Keratinocyte (primary cell): ENCODE data around the gene HUS1. TPM values are rescaled to one million over a fixed set of nuclear protein-coding genes. Genes with fewer than 3 reads are reported as not detected.

Experiments used
- DNase-seq: peaks from one replicate; pipeline ENCODE4 v3.0.0-alpha.2; 2011; ENCODE audit warnings: low read depth, missing footprints, low spot score
- FAIRE-seq: peaks from 2 replicates; lab custom pipeline; 2011; peaks lifted over from hg19 to GRCh38; lab: Jason Lieb, UNC
- H2AFZ ChIP-seq: 2 replicates; pipeline ENCODE4 v1.6.0; 2012; ENCODE audit warnings: low read length, control low read depth, inconsistent platforms; ENCODE audit not compliant: control insufficient read depth
- H3K27ac ChIP-seq: 2 replicates; pipeline ENCODE4 v1.5.1; 2011; ENCODE audit warnings: low read length; ENCODE audit not compliant: control insufficient read depth, insufficient read depth
- H3K27me3 ChIP-seq: 3 replicates; pipeline ENCODE4 v1.6.0; 2011; ENCODE audit warnings: low read length; ENCODE audit not compliant: control insufficient read depth, insufficient read depth; ENCODE audit errors: extremely low read depth
- H3K36me3 ChIP-seq, 2 experiments: 2 replicates in 1 of 2; 3 replicates in 1 of 2; pipeline ENCODE4 v1.5.1; 2011; ENCODE audit warnings: low read length in 2 of 2, mild to moderate bottlenecking in 1 of 2; ENCODE audit not compliant: control insufficient read depth in 2 of 2, insufficient read depth in 2 of 2; ENCODE audit errors: extremely low read depth in 1 of 2
- H3K4me1 ChIP-seq: 3 replicates; pipeline ENCODE4 v1.5.1; 2011; ENCODE audit warnings: low read length; ENCODE audit not compliant: control insufficient read depth, insufficient read depth; ENCODE audit errors: extremely low read depth
- H3K4me2 ChIP-seq: 3 replicates; pipeline ENCODE4 v1.6.0; 2011; ENCODE audit warnings: low read depth, low read length; ENCODE audit not compliant: control insufficient read depth, insufficient read depth; ENCODE audit errors: extremely low read depth
- H3K4me3 ChIP-seq, 3 experiments: fragments of 200-600 bp in 1 of 3; sonication (generic) in 1 of 3; 2 replicates in 2 of 3; 3 replicates in 1 of 3; pipeline ENCODE4 v1.5.1; 2011 to 2016; ENCODE audit warnings: low read length in 3 of 3, mild to moderate bottlenecking in 3 of 3, control low read depth in 2 of 3, inconsistent platforms in 1 of 3, low read depth in 1 of 3, mixed read lengths in 1 of 3, mixed run types in 1 of 3, moderate library complexity in 1 of 3; ENCODE audit not compliant: control insufficient read depth in 2 of 3, insufficient read depth in 2 of 3; ENCODE audit errors: extremely low read depth in 1 of 3
- H3K79me2 ChIP-seq: 2 replicates; pipeline ENCODE4 v1.6.0; 2012; ENCODE audit warnings: low read length; ENCODE audit not compliant: control insufficient read depth, insufficient read depth
- H3K9ac ChIP-seq: 3 replicates; pipeline ENCODE4 v1.6.0; 2011; ENCODE audit warnings: low read length; ENCODE audit not compliant: control insufficient read depth, insufficient read depth; ENCODE audit errors: extremely low read depth
- H3K9me1 ChIP-seq: 3 replicates; pipeline ENCODE4 v1.6.0; 2011; ENCODE audit warnings: low read length; ENCODE audit not compliant: control insufficient read depth, insufficient read depth; ENCODE audit errors: extremely low read depth
- H3K9me3 ChIP-seq: 2 replicates; pipeline ENCODE4 v1.5.1; 2012; ENCODE audit warnings: low read depth, low read length; ENCODE audit not compliant: control insufficient read depth
- H4K20me1 ChIP-seq: 3 replicates; pipeline ENCODE4 v1.6.0; 2011; ENCODE audit warnings: low read length; ENCODE audit not compliant: control insufficient read depth, insufficient read depth; ENCODE audit errors: extremely low read depth
- EZH2 ChIP-seq: IDR thresholded peaks from one replicate; pipeline ENCODE4 v1.6.1; 2012; ENCODE audit warnings: inconsistent platforms, mild to moderate bottlenecking, low read length, moderate library complexity
- dilution Hi-C: fragments of 300-500 bp; cut with MboI; formaldehyde crosslinking; loops from one replicate; pipeline ENCODE4 v1.7.0; 2020; ENCODE audit warnings: low sequenced_read_pairs; ENCODE audit not compliant: extremely low pct_ligation_motif_present
- polyA plus RNA-seq, 5 experiments: library from polyadenylated mRNA; depleted of rRNA in 3 of 5; stranded (reverse) in 3 of 5; stranded (forward) in 1 of 5; unstranded in 1 of 5; fragments of >200 nt; gene quantifications; 1 replicate in 1 of 5; 2 replicates in 3 of 5; 3 replicates in 1 of 5; pipeline versions ENCODE4 v1.2.1 to v1.2.3, GENCODE V29; 2011 to 2012; ENCODE audit warnings: missing spikeins in 2 of 5, low read depth in 1 of 5, low replicate concordance in 1 of 5
- TF ChIP-seq, protein P1 (sequence below), 3 experiments: IDR thresholded peaks in 1 of 3; conservative IDR thresholded peaks in 1 of 3; optimal IDR thresholded peaks in 1 of 3; 2 replicates in 2 of 3; 3 replicates in 1 of 3; pipeline versions ENCODE3 to v1.5.1; 2011; ENCODE audit warnings: low read length in 3 of 3, mild to moderate bottlenecking in 3 of 3, moderate library complexity in 2 of 3, control low read depth in 1 of 3, inconsistent platforms in 1 of 3; ENCODE audit not compliant: insufficient read depth in 2 of 3; ENCODE audit errors: extremely low read depth in 1 of 3

HUS1 gene
- polyA plus RNA-seq, 1 donor (not counting 4 experiments of a cell fraction or from before 2014, with no cell fraction given) = 36.3 TPM

DNA sequence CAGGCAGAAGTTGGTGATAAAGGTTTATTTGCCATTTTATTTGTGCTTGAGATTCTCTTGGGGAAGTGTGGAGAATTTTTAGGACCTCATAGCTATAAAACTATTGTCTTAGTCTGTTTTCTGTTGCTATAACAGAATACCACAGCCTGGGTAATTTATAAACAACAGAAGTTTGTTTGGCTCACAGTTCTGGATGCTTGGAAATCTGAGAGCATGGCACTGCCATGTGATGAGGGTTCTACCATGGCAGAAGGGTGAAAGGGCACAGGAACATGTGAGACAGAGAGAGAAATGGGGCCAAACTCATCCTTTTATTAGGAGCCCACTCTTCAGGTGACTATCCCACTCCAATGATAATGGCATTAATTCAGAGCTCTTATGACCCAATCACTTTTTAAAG, 37.2 kb upstream of the HUS1 start:
- Histone ChIP-seq H3K4me2 (no peak overlapping the region), H3K27me3 (no peaks in the 10 kb centered on the region), H4K20me1 (no peaks in the 10 kb centered on the region), H3K9me1 (no peaks in the 10 kb centered on the region), H3K27ac (no peak overlapping the region), H2AFZ (no peak overlapping the region), H3K9me3 (no peaks in the 10 kb centered on the region), H3K4me3 (no peak overlapping the region), H3K79me2 (no peaks in the 10 kb centered on the region), H3K4me1 (no peaks in the 10 kb centered on the region), H3K9ac (no peak overlapping the region), H3K36me3 (no peaks in the 10 kb centered on the region)
- DNase-seq (no peak), FAIRE-seq (peak; percentile 23)
- TF ChIP-seq, protein P1, sequence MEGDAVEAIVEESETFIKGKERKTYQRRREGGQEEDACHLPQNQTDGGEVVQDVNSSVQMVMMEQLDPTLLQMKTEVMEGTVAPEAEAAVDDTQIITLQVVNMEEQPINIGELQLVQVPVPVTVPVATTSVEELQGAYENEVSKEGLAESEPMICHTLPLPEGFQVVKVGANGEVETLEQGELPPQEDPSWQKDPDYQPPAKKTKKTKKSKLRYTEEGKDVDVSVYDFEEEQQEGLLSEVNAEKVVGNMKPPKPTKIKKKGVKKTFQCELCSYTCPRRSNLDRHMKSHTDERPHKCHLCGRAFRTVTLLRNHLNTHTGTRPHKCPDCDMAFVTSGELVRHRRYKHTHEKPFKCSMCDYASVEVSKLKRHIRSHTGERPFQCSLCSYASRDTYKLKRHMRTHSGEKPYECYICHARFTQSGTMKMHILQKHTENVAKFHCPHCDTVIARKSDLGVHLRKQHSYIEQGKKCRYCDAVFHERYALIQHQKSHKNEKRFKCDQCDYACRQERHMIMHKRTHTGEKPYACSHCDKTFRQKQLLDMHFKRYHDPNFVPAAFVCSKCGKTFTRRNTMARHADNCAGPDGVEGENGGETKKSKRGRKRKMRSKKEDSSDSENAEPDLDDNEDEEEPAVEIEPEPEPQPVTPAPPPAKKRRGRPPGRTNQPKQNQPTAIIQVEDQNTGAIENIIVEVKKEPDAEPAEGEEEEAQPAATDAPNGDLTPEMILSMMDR (optimal IDR thresholded peaks at IDR 0.05 in 1 of 3, IDR thresholded peaks at IDR 0.05 in 1 of 3, conservative IDR thresholded peaks at IDR 0.05 in 1 of 3; ENCODE audit: extremely low read depth in 1 of 3, insufficient read depth in 2 of 3, low read length in 3 of 3) = no peak
- no peak for TF ChIP-seq EZH2
- dilution Hi-C loops = no loop called here

DNA sequence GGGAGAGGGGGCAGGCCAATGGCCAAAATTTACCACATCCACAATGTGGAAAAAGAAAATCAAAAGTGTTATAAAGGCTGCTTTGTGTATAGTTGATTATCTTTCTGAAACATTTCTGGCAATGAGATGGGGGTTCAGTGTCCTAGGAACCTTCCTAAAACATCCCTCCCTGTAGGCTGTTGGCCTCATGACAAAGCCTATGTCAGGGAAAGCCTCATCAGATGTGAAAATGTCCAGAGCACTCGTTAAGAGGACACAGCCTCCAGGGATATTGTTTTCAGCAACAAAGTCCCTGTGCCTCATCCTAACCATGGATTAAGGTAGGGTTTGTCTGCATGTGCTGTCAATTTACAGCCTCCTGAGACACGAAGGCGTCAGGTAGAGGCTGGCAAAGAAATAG, 32.5 kb upstream of the HUS1 start:
- DNase-seq (no peak), FAIRE-seq (no peak)
- H3K27me3 ChIP-seq = no peaks in the 10 kb centered on the region
- H3K36me3 ChIP-seq = no peaks in the 10 kb centered on the region
- dilution Hi-C loops = no loop called here
- H3K4me2 ChIP-seq = no peak overlapping the region
- no peak overlapping the region for H3K27ac ChIP-seq
- no peaks in the 10 kb centered on the region for H3K9me3 ChIP-seq
- H3K4me3 ChIP-seq = no peak overlapping the region
- H3K9ac ChIP-seq = no peak overlapping the region
- no peaks in the 10 kb centered on the region for H3K9me1 ChIP-seq
- H3K79me2 ChIP-seq = no peaks in the 10 kb centered on the region
- H2AFZ ChIP-seq = no peak overlapping the region
- no peaks in the 10 kb centered on the region for H3K4me1 ChIP-seq
- no peaks in the 10 kb centered on the region for H4K20me1 ChIP-seq
- TF ChIP-seq, protein P1 (optimal IDR thresholded peaks at IDR 0.05 in 1 of 3, IDR thresholded peaks at IDR 0.05 in 1 of 3, conservative IDR thresholded peaks at IDR 0.05 in 1 of 3; ENCODE audit: extremely low read depth in 1 of 3, insufficient read depth in 2 of 3, low read length in 3 of 3) = no peak
- TF ChIP-seq EZH2 = no peak
